Heart right ventricle (tissue), 16 donors: ENCODE data around the gene KCNMA1. TPM values are rescaled to one million over a fixed set of nuclear protein-coding genes. Genes with fewer than 3 reads are reported as not detected.

Experiments
- ATAC-seq, 8 donors: fragments of 200-7000 bp; cut with Tn5 transposase; one replicate each; pipeline ENCODE4 v1.9.1; 2020; ENCODE audit warnings: mild to moderate bottlenecking in 8 of 8, moderate library complexity in 8 of 8, moderate number of reproducible peaks in 1 of 8
- DNase-seq, 2 donors: peaks; one replicate each; pipeline ENCODE4 v3.0.0-alpha.2; 2020
- H3K27ac ChIP-seq, 10 donors: fragments of 200-600 bp; sonication (generic) in 2 of 10; one replicate each; pipeline versions ENCODE4 v1.5.0 to v1.8.0; 2020 to 2022; ENCODE audit warnings: mild to moderate bottlenecking in 3 of 10
- H3K27me3 ChIP-seq, 7 donors: fragments of 200-600 bp; one replicate each; pipeline ENCODE4 v1.8.0; 2021 to 2022; ENCODE audit warnings: mild to moderate bottlenecking in 2 of 7
- H3K36me3 ChIP-seq, 9 donors: fragments of 200-600 bp; sonication (generic) in 1 of 9; one replicate each; pipeline versions ENCODE4 v1.5.0 to v1.8.0; 2020 to 2022; ENCODE audit warnings: mild to moderate bottlenecking in 2 of 9
- H3K4me1 ChIP-seq, 9 donors: fragments of 200-600 bp; sonication (generic) in 1 of 9; one replicate each; pipeline versions ENCODE4 v1.5.0 to v1.8.0; 2020 to 2022; ENCODE audit warnings: mild to moderate bottlenecking in 4 of 9
- H3K4me3 ChIP-seq, 10 donors: fragments of 200-600 bp; sonication (generic) in 2 of 10; one replicate each; pipeline versions ENCODE4 v1.5.0 to v1.8.0; 2020 to 2022; ENCODE audit warnings: mild to moderate bottlenecking in 7 of 10, moderate library complexity in 2 of 10
- H3K9me3 ChIP-seq, 11 donors: fragments of 200-600 bp in 10 of 11; sonication (generic) in 2 of 11; one replicate each; pipeline versions ENCODE4 v1.5.0 to v1.8.0; 2013 to 2022; ENCODE audit warnings: mild to moderate bottlenecking in 2 of 11, control low read depth in 1 of 11, moderate library complexity in 1 of 11
- WGBS, 2 donors: extraction: QIAGEN DNeasy Blood & Tissue Kit; methylation state at CpG; one replicate each; pipeline ENCODE4 v1.1.7; 2013; ENCODE audit warnings: inconsistent platforms in 1 of 2; 5-methylcytosine and 5-hydroxymethylcytosine counted together
- intact Hi-C, 10 donors: fragments of 100-400 bp; cut with DNase I; formaldehyde crosslinking; loops; one replicate each; pipeline versions ENCODE4 v1.11.1 to v1.14.2; 2022
- polyA plus RNA-seq, 2 donors: library from polyadenylated mRNA; stranded (reverse); fragments of 200-250 nt; gene quantifications; one replicate each; pipeline ENCODE4 v1.2.3, GENCODE V29; 2013
- total RNA-seq, 10 donors: library from RNA; stranded (reverse); fragmentation: NEBNext Ultra II Directional in 3 of 10; extraction: Animal tissue kit (Norgen Biotek cat#: 25700) in 3 of 10; gene quantifications; one replicate each; pipeline versions ENCODE4 v1.2.1 to v1.2.4, GENCODE V29; 2021 to 2023
- TF ChIP-seq, protein P1 (sequence below), 9 donors: fragments of 200-600 bp; sonication (generic) in 2 of 9; IDR thresholded peaks; one replicate each; pipeline versions ENCODE4 v1.5.0 to v1.8.0; 2021 to 2022; ENCODE audit warnings: antibody characterized with exemption in 9 of 9, mild to moderate bottlenecking in 5 of 9, moderate library complexity in 1 of 9
- donor health status: Arrhythmogenic right ventricular cardiomyopathy.
- donor health status: ischemic (EF 13 %, LVEDD 7.1; RV severe dilation, severe dysfunction).
- donor health status: healthy with polysubstance abuse.
- donor health status: DM: no; HTN: yes; CAD: no.
- donor health status: DM: no; HTN: no; CAD: no.
- donor health status: ischemic (EF 25% LVEDD 6.9; RV normal size, moderate dysfunction).
- donor health status: ischemic (EF 25% LVEDD 5.7; RV mildly dilated, moderate dysfunction).
- donor health status: healthy.
- donor health status: DM: yes; HTN: yes; CAD: no.
- donor health status: Ischemic cardiomyopathy.
- donor health status: ischemic (EF 35%, LVEDD 5.7; RV mildly dilated, moderate dysfunction).
- donor health status: nonischemic (EF 11% LVEDD 7.7; RV severe dilation, severe dysfunction).
- donor health status: DM: yes; HTN: yes; CAD: no.
- donor health status: PGD.
- donor health status: ischemic (EF 29% LVEDD 5.4; RV normal size, mild dysfunction).
- donor health status: nonischemic (EF 23%, LVEDD 6.1; RV moderate dilation, normal function).

KCNMA1 gene
- total and polyA plus RNA-seq, 12 donors, result 0.59 to 5.3 (median 1.6) TPM

DNA sequence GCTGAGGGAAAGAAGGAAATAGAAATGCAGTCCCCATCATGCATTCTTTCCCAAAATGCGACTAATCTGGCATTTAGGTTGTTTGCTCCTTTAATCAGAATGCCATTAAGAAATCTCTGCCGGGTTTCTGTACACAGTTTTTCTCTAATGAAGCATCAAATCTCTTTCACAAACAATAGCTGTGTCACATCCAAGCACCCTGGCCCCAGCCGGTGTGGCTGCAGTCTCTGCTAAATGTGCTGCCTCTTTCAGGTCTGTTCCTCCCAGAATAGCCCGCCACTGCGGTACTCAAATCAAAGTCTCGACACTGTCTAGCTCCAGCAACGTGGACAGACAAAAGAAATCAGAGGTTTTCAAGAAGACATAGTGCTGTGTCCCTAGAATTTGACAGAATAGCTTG, 343.8 kb downstream of the KCNMA1 start:
- no peak overlapping the region for H3K4me3 ChIP-seq
- peaks cover 0 to 72% (median 28%) of the 10 kb centered on the region in 7 donors for H3K27me3 ChIP-seq
- no peak for ATAC-seq
- TF ChIP-seq, protein P1, sequence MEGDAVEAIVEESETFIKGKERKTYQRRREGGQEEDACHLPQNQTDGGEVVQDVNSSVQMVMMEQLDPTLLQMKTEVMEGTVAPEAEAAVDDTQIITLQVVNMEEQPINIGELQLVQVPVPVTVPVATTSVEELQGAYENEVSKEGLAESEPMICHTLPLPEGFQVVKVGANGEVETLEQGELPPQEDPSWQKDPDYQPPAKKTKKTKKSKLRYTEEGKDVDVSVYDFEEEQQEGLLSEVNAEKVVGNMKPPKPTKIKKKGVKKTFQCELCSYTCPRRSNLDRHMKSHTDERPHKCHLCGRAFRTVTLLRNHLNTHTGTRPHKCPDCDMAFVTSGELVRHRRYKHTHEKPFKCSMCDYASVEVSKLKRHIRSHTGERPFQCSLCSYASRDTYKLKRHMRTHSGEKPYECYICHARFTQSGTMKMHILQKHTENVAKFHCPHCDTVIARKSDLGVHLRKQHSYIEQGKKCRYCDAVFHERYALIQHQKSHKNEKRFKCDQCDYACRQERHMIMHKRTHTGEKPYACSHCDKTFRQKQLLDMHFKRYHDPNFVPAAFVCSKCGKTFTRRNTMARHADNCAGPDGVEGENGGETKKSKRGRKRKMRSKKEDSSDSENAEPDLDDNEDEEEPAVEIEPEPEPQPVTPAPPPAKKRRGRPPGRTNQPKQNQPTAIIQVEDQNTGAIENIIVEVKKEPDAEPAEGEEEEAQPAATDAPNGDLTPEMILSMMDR (IDR thresholded peaks at IDR 0.05), result no peak
- intact Hi-C loops, result no loop called here
- H3K9me3 ChIP-seq, result no peaks in the 10 kb centered on the region
- 80 to 84% methylated on average over 7 of the region's 7 CpGs for WGBS, 2 donors
- DNase-seq, result no peak
- no peaks in the 10 kb centered on the region for H3K36me3 ChIP-seq
- H3K4me1 ChIP-seq, result no peaks in the 10 kb centered on the region
- no peak overlapping the region for H3K27ac ChIP-seq

DNA sequence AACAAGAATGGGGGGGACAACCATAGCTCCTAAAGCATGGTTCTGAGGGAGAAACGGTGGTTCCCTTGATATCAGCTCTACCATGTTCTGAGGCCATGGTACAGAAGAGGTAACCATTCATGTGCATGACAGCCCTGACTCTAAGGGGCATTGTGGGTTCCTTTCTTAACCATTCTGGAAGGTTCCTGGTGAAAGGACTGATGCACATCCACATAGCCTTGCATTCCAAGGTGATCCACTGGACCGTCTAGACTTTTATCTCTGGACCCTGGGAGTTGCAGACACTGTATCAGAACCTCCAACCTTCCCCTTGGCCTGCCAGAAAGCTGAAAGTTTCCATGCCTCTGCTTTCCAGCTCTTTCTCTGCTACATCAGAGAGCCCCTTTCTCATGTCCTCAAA, 344.3 kb downstream of the KCNMA1 start:
- DNase-seq (no peak), ATAC-seq (no peak)
- intact Hi-C loops, result no loop called here
- no peak overlapping the region for H3K4me3 ChIP-seq
- no peaks in the 10 kb centered on the region for H3K9me3 ChIP-seq
- H3K27ac ChIP-seq, result no peak overlapping the region
- H3K4me1 ChIP-seq, result no peaks in the 10 kb centered on the region
- H3K36me3 ChIP-seq, result no peaks in the 10 kb centered on the region
- WGBS, 2 donors, result 69 to 71% methylated on average over 2 of the region's 2 CpGs
- TF ChIP-seq, protein P1 (IDR thresholded peaks at IDR 0.05), result no peak
- H3K27me3 ChIP-seq, result peaks cover 0 to 72% (median 26%) of the 10 kb centered on the region in 7 donors

DNA sequence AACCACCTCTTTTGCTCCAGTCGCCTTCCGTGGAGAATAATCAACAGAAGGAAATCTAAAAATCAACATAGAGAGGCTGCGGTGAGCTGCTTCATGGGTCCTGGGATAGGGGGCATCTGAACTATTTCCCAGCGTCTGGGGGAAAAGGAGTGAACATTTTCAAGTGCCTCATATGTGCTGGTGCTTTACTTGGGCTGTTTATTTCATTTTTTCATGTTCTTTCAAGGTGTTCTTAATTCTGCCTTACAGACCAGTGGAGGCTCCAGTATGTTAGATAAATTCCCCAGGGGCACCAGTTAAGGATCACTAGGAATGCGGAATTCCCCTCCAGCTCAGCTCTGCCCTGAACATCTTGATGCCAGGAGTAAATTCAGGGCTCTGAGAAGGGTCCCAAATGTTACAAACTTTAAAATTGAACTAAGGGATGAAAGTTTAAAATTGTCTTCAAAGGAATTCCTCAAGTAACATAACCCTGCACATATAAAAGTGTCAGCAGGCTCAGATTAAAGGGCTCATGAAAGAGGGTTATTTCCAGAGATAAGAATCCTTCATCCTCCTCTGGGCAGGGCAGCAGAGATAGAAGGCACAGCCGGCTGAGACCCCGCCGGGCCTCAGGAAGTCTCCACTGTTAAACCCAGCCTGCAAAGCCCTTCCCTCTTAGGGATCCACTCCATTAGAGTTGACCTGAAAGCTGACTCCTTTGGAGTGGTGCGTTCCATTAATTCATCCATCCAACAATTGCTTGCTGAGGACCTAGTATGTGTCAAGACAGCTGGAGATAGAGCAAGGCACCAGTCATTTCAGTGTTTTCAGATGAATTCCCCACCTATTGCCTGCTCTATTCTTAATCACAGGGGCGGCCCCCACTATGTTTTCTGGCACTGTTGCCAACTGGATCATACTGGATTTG, 345.8 kb downstream of the KCNMA1 start:
- intact Hi-C loops, result no loop called here
- DNase-seq (no peak), ATAC-seq (no peak)
- no peak overlapping the region for H3K4me3 ChIP-seq
- H3K9me3 ChIP-seq, result no peaks in the 10 kb centered on the region
- 57 to 65% methylated on average over 10 of the region's 10 CpGs for WGBS, 2 donors
- no peaks in the 10 kb centered on the region for H3K36me3 ChIP-seq
- peaks cover 0 to 11% (median 9%) of the 10 kb centered on the region in 9 donors for H3K4me1 ChIP-seq
- H3K27me3 ChIP-seq, result peaks cover 0 to 65% (median 26%) of the 10 kb centered on the region in 7 donors
- no peak overlapping the region for H3K27ac ChIP-seq
- TF ChIP-seq, protein P1 (IDR thresholded peaks at IDR 0.05), result no peak

DNA sequence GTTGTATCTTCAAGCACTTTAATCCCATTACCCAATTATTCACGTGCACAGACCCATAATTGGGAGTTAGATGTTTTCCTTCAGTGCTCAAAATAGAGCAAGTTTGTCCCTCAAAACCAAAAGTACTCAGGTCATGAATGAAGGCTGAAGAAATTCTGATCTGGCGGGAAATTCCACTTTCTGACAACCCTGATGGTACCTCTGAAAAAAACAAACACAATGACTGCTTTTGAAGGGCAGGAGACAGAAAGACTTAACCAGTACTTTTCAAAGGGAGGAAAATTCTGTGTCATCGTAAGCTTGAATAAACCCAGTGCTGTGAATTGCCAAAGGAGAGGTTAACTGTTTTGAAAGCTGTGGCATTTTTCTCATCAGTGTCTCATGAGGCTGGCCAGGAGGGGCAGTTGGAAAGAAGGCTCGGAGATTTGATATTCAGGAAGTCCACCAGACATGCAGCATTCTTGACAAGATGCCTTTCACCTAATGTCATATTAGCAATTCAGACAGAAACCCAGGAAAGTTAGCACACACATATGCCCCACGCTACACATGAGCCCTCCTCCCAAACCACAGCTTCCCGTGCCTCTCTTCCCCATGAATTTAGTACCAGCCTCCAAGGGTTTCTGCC, 347.0 kb downstream of the KCNMA1 start:
- H3K27me3 ChIP-seq, result peaks cover 0 to 62% (median 26%) of the 10 kb centered on the region in 7 donors
- peaks cover 0 to 13% (median 9%) of the 10 kb centered on the region in 9 donors for H3K4me1 ChIP-seq
- no peaks in the 10 kb centered on the region for H3K9me3 ChIP-seq
- H3K36me3 ChIP-seq, result no peaks in the 10 kb centered on the region
- no peak overlapping the region for H3K4me3 ChIP-seq
- TF ChIP-seq, protein P1 (IDR thresholded peaks at IDR 0.05), result no peak
- intact Hi-C loops, result no loop called here
- DNase-seq (no peak), ATAC-seq (no peak)
- H3K27ac ChIP-seq, result no peak overlapping the region
- 53 to 54% methylated on average over 6 of the region's 6 CpGs for WGBS, 2 donors
